Vagina (tissue), 2 donors: ENCODE results near the gene MRPL50. TPM values are rescaled to one million over a fixed set of nuclear protein-coding genes. Genes with fewer than 3 reads are reported as not detected.

Experiments used
- DNase-seq, 2 donors: peaks; one replicate each; pipeline ENCODE4 v3.0.0-alpha.2; 2017; ENCODE audit errors: extremely low spot score in 2 of 2
- H3K27ac ChIP-seq: fragments of 200-600 bp; sonication (generic); one replicate; pipeline ENCODE4 v1.5.1; 2019
- H3K27me3 ChIP-seq: fragments of 200-600 bp; sonication (generic); one replicate; pipeline ENCODE4 v1.5.1; 2019
- H3K36me3 ChIP-seq, 2 donors: fragments of 200-600 bp; sonication (generic); one replicate each; pipeline ENCODE4 v1.5.1; 2017 to 2019
- H3K4me1 ChIP-seq: fragments of 200-600 bp; sonication (generic); one replicate; pipeline ENCODE4 v1.5.1; 2019
- H3K4me3 ChIP-seq, 2 donors: fragments of 200-600 bp; sonication (generic); 1 replicate in 1 of 2; 2 replicates in 1 of 2; pipeline ENCODE4 v1.5.1; 2016 to 2019
- H3K9me3 ChIP-seq: fragments of 200-600 bp; sonication (generic); one replicate; pipeline ENCODE4 v1.5.1; 2019
- CTCF ChIP-seq, 3 experiments: fragments of 450-650 bp in 2 of 3; fragments of 200-600 bp in 1 of 3; sonication (generic) in 1 of 3; IDR thresholded peaks; one replicate each; pipeline ENCODE4 v1.5.1; 2017 to 2019; ENCODE audit warnings: antibody characterized with exemption in 3 of 3, mild to moderate bottlenecking in 2 of 3, moderate library complexity in 2 of 3
- POLR2A ChIP-seq, 2 donors: fragments of 450-650 bp; IDR thresholded peaks; one replicate each; pipeline ENCODE4 v1.6.1; 2017; ENCODE audit warnings: antibody characterized with exemption in 2 of 2, mild to moderate bottlenecking in 2 of 2, moderate library complexity in 2 of 2
- POLR2AphosphoS5 ChIP-seq, 2 donors: sonication (generic); formaldehyde crosslinking; IDR thresholded peaks; one replicate each; pipeline ENCODE4 v1.9.0; 2017; ENCODE audit warnings: antibody characterized with exemption in 2 of 2, mild to moderate bottlenecking in 2 of 2, low read depth in 1 of 2; ENCODE audit not compliant: insufficient read depth in 1 of 2
- intact Hi-C: fragments of 100-400 bp; cut with DNase I; formaldehyde crosslinking; loops from one replicate; pipeline ENCODE4 v1.15.1; 2023
- total RNA-seq: library from RNA; depleted of rRNA; stranded (reverse); fragments of >200 nt; gene quantifications from one replicate; pipeline ENCODE4 v1.2.3, GENCODE V29; 2016

MRPL50 gene
- total RNA-seq, 1 donor from 2014 or later = 8.8 TPM

GRCh38 chr9:101442736-101443135 lies 44.3 kb upstream of the MRPL50 start:
- H3K4me3 ChIP-seq = no peak overlapping the region
- TF ChIP-seq POLR2AphosphoS5 (IDR thresholded peaks at IDR 0.05; ENCODE audit: insufficient read depth in 1 of 2, low read depth in 1 of 2) = no peak
- no peak for TF ChIP-seq CTCF (IDR thresholded peaks at IDR 0.05)
- no peak for TF ChIP-seq POLR2A (IDR thresholded peaks at IDR 0.05)
- intact Hi-C loops = no loop called here
- no peaks in the 10 kb centered on the region for H3K9me3 ChIP-seq
- H3K27ac ChIP-seq = no peak overlapping the region
- H3K36me3 ChIP-seq = no peaks in the 10 kb centered on the region
- H3K4me1 ChIP-seq = no peaks in the 10 kb centered on the region
- H3K27me3 ChIP-seq = no peaks in the 10 kb centered on the region
- no peak for DNase-seq

GRCh38 chr9:101442318-101442717 lies 43.9 kb upstream of the MRPL50 start:
- H3K36me3 ChIP-seq = no peaks in the 10 kb centered on the region
- H3K4me1 ChIP-seq = no peaks in the 10 kb centered on the region
- intact Hi-C loops = no loop called here
- DNase-seq = no peak
- TF ChIP-seq CTCF (IDR thresholded peaks at IDR 0.05) (no peak), POLR2AphosphoS5 (IDR thresholded peaks at IDR 0.05; ENCODE audit: insufficient read depth in 1 of 2, low read depth in 1 of 2) (no peak), POLR2A (IDR thresholded peaks at IDR 0.05) (no peak)
- no peak overlapping the region for H3K4me3 ChIP-seq
- no peaks in the 10 kb centered on the region for H3K27me3 ChIP-seq
- no peaks in the 10 kb centered on the region for H3K9me3 ChIP-seq
- no peak overlapping the region for H3K27ac ChIP-seq

GRCh38 chr9:101440714-101441230 lies 42.4 kb upstream of the MRPL50 start:
- no peaks in the 10 kb centered on the region for H3K9me3 ChIP-seq
- no peaks in the 10 kb centered on the region for H3K4me1 ChIP-seq
- no peak overlapping the region for H3K4me3 ChIP-seq
- H3K27ac ChIP-seq = no peak overlapping the region
- H3K36me3 ChIP-seq = no peaks in the 10 kb centered on the region
- DNase-seq = no peak
- intact Hi-C loops = no loop called here
- TF ChIP-seq CTCF (IDR thresholded peaks at IDR 0.05) (no peak), POLR2A (IDR thresholded peaks at IDR 0.05) (no peak), POLR2AphosphoS5 (IDR thresholded peaks at IDR 0.05; ENCODE audit: insufficient read depth in 1 of 2, low read depth in 1 of 2) (no peak)
- H3K27me3 ChIP-seq = no peaks in the 10 kb centered on the region

- Histone ChIP-seq H3K36me3 (no peaks in the 10 kb centered on the region), H3K27ac (no peak overlapping the region), H3K4me1 (no peaks in the 10 kb centered on the region), H3K9me3 (no peaks in the 10 kb centered on the region), H3K27me3 (no peaks in the 10 kb centered on the region), H3K4me3 (no peak overlapping the region)
- intact Hi-C loops = no loop called here
- TF ChIP-seq CTCF (IDR thresholded peaks at IDR 0.05) (no peak), POLR2AphosphoS5 (IDR thresholded peaks at IDR 0.05; ENCODE audit: insufficient read depth in 1 of 2, low read depth in 1 of 2) (no peak), POLR2A (IDR thresholded peaks at IDR 0.05) (no peak)
- no peak for DNase-seq
These were observed 40.1 kb upstream of the MRPL50 start for GRCh38 chr9:101438523-101438922.

- TF ChIP-seq POLR2A (IDR thresholded peaks at IDR 0.05) = no peak
- TF ChIP-seq CTCF (IDR thresholded peaks at IDR 0.05) = no peak
- no peak for TF ChIP-seq POLR2AphosphoS5 (IDR thresholded peaks at IDR 0.05; ENCODE audit: insufficient read depth in 1 of 2, low read depth in 1 of 2)
- intact Hi-C loops = no loop called here
- Histone ChIP-seq H3K27me3 (no peaks in the 10 kb centered on the region), H3K4me3 (no peak overlapping the region), H3K4me1 (no peaks in the 10 kb centered on the region), H3K9me3 (no peaks in the 10 kb centered on the region), H3K36me3 (no peaks in the 10 kb centered on the region), H3K27ac (no peak overlapping the region)
- no peak for DNase-seq
These were observed 39.4 kb upstream of the MRPL50 start for GRCh38 chr9:101437806-101438232.
